ENCODE data around the gene UACA. TPM values are rescaled to one million over a fixed set of nuclear protein-coding genes. Genes with fewer than 3 reads are reported as not detected.
A peak's percentile ranks its signal among the peaks of the same experiment; 100 is the strongest.

Gene UACA
- total RNA-seq, 1 experiment from 2014 or later, result 141 TPM

- H3K4me1 Mint-ChIP-seq (ENCODE audit: low read depth, unreplicated experiment), result peaks cover 33% of the 10 kb centered on the region
- H3K4me1 ChIP-seq, result peaks cover 52% of the 10 kb centered on the region
- H3K36me3 Mint-ChIP-seq (ENCODE audit: insufficient read depth, unreplicated experiment), result no peaks in the 10 kb centered on the region
- H3K9me3 Mint-ChIP-seq (ENCODE audit: unreplicated experiment), result no peaks in the 10 kb centered on the region
- peak overlapping the region; percentile 59 for H3K27ac Mint-ChIP-seq (ENCODE audit: unreplicated experiment)
- ChIA-PET POLR2A (no interaction called here), CTCF (interaction anchor here (1.2 kb wide), 1 partner anchor 17 kb away, joined by 4 read pairs; no protein-coding TSS in a partner anchor)
- no peaks in the 10 kb centered on the region for H3K27me3 ChIP-seq (replicated peaks; ENCODE audit: control insufficient read depth, insufficient read depth, low read length)
- no peak overlapping the region for H3K4me3 ChIP-seq (ENCODE audit: low read depth, low read length)
- intact Hi-C loops (cut with micrococcal nuclease; ENCODE audit: unreplicated experiment), result no loop called here
- H3K4me3 Mint-ChIP-seq (ENCODE audit: unreplicated experiment), result no peak overlapping the region
- H3K9me3 ChIP-seq, result no peaks in the 10 kb centered on the region; the same call in 1 of the 2 replicates
- no peak for TF ChIP-seq CTCF (IDR thresholded peaks at IDR 0.05; ENCODE audit: insufficient read depth in 1 of 2, low read depth in 1 of 2, low read length in 1 of 2, severe bottlenecking in 1 of 2, unreplicated experiment in 1 of 2)
- no peaks in the 10 kb centered on the region for H3K36me3 ChIP-seq (ENCODE audit: control insufficient read depth, insufficient read depth, low read length)
- no peak for DNase-seq
- no peaks in the 10 kb centered on the region for H3K27me3 Mint-ChIP-seq (ENCODE audit: insufficient read depth, unreplicated experiment)
- BruUV-seq (replicated peaks), result no TSS peak
These were observed 31.4 kb upstream of the UACA start for GRCh38 chr15:70794596-70795310.

GRCh38 chr15:70793694-70794093 lies 30.3 kb upstream of the UACA start:
- Mint-ChIP-seq H3K36me3 (ENCODE audit: insufficient read depth, unreplicated experiment) (no peaks in the 10 kb centered on the region), H3K27ac (ENCODE audit: unreplicated experiment) (no peak overlapping the region), H3K4me1 (ENCODE audit: low read depth, unreplicated experiment) (peaks cover 22% of the 10 kb centered on the region), H3K9me3 (ENCODE audit: unreplicated experiment) (no peaks in the 10 kb centered on the region), H3K4me3 (ENCODE audit: unreplicated experiment) (no peak overlapping the region), H3K27me3 (ENCODE audit: insufficient read depth, unreplicated experiment) (no peaks in the 10 kb centered on the region)
- intact Hi-C loops (cut with micrococcal nuclease; ENCODE audit: unreplicated experiment), result no loop called here
- no peaks in the 10 kb centered on the region; the same call in 1 of the 2 replicates for H3K9me3 ChIP-seq
- TF ChIP-seq CTCF (IDR thresholded peaks at IDR 0.05; ENCODE audit: insufficient read depth in 1 of 2, low read depth in 1 of 2, low read length in 1 of 2, severe bottlenecking in 1 of 2, unreplicated experiment in 1 of 2), result no peak
- CTCF ChIA-PET, result no interaction called here
- POLR2A ChIA-PET, result no interaction called here
- H3K36me3 ChIP-seq (ENCODE audit: control insufficient read depth, insufficient read depth, low read length), result no peaks in the 10 kb centered on the region
- no peak overlapping the region for H3K4me3 ChIP-seq (ENCODE audit: low read depth, low read length)
- no TSS peak for BruUV-seq (replicated peaks)
- H3K4me1 ChIP-seq, result peaks cover 51% of the 10 kb centered on the region
- no peaks in the 10 kb centered on the region for H3K27me3 ChIP-seq (replicated peaks; ENCODE audit: control insufficient read depth, insufficient read depth, low read length)
- no peak for DNase-seq

GRCh38 chr15:70792171-70792573 lies 28.8 kb upstream of the UACA start:
- Histone ChIP-seq H3K27me3 (replicated peaks; ENCODE audit: control insufficient read depth, insufficient read depth, low read length) (no peaks in the 10 kb centered on the region), H3K9me3 (no peaks in the 10 kb centered on the region), H3K4me3 (ENCODE audit: low read depth, low read length) (no peak overlapping the region), H3K36me3 (ENCODE audit: control insufficient read depth, insufficient read depth, low read length) (no peaks in the 10 kb centered on the region), H3K4me1 (peaks cover 63% of the 10 kb centered on the region)
- Mint-ChIP-seq H3K9me3 (ENCODE audit: unreplicated experiment) (no peaks in the 10 kb centered on the region), H3K36me3 (ENCODE audit: insufficient read depth, unreplicated experiment) (peaks cover 7% of the 10 kb centered on the region), H3K4me3 (ENCODE audit: unreplicated experiment) (no peak overlapping the region), H3K27ac (ENCODE audit: unreplicated experiment) (peak overlapping the region; percentile 68), H3K4me1 (ENCODE audit: low read depth, unreplicated experiment) (peaks cover 20% of the 10 kb centered on the region), H3K27me3 (ENCODE audit: insufficient read depth, unreplicated experiment) (no peaks in the 10 kb centered on the region)
- ChIA-PET POLR2A (no interaction called here), CTCF (no interaction called here)
- intact Hi-C loops (cut with micrococcal nuclease; ENCODE audit: unreplicated experiment), result no loop called here
- no peak for DNase-seq
- TF ChIP-seq CTCF (IDR thresholded peaks at IDR 0.05; ENCODE audit: insufficient read depth in 1 of 2, low read depth in 1 of 2, low read length in 1 of 2, severe bottlenecking in 1 of 2, unreplicated experiment in 1 of 2), result no peak
- no TSS peak for BruUV-seq (replicated peaks)

Data from Caco-2 (cell line).